WERI-Rb-1 (cell line): ENCODE measurements around the gene GCNT4.

Experiments
- DNase-seq: peaks from one replicate; pipeline ENCODE4 v3.0.0-alpha.2; 2020
- H3K27ac ChIP-seq: fragments of 250-450 bp; sonication (Bioruptor Pico); 2 replicates; pipeline ENCODE4 v1.5.1; 2020; ENCODE audit warnings: mild to moderate bottlenecking, moderate library complexity
- H3K27me3 ChIP-seq: fragments of 250-450 bp; sonication (Bioruptor Pico); 2 replicates; pipeline ENCODE4 v1.5.1; 2021; ENCODE audit warnings: mild to moderate bottlenecking, low read depth, moderate library complexity; ENCODE audit not compliant: insufficient read depth, severe bottlenecking
- H3K36me3 ChIP-seq: fragments of 250-450 bp; sonication (Bioruptor Pico); 2 replicates; pipeline ENCODE4 v1.5.1; 2020; ENCODE audit warnings: mild to moderate bottlenecking, moderate library complexity
- H3K4me3 ChIP-seq: 2 replicates; pipeline ENCODE4 v1.5.1; 2011; ENCODE audit warnings: low read depth, mild to moderate bottlenecking, control low read depth, low read length
- H3K9me3 ChIP-seq: fragments of 250-450 bp; sonication (Bioruptor Pico); 2 replicates; pipeline ENCODE4 v1.5.1; 2021; ENCODE audit warnings: mild to moderate bottlenecking, moderate library complexity; ENCODE audit not compliant: severe bottlenecking
- TF ChIP-seq, protein P1 (sequence below): IDR thresholded peaks from 2 replicates; pipeline ENCODE4 v1.5.1; 2011; ENCODE audit warnings: low read depth, mild to moderate bottlenecking, control low read depth, inconsistent platforms, low read length

Gene GCNT4

GRCh38 chr5:75044406-75044805, 8.0 kb downstream of the GCNT4 start:
- H3K4me3 ChIP-seq, result no peak overlapping the region
- H3K27me3 ChIP-seq, result no peaks in the 10 kb centered on the region
- H3K27ac ChIP-seq, result no peak overlapping the region
- no peak for DNase-seq
- H3K9me3 ChIP-seq, result no peaks in the 10 kb centered on the region
- TF ChIP-seq, protein P1, sequence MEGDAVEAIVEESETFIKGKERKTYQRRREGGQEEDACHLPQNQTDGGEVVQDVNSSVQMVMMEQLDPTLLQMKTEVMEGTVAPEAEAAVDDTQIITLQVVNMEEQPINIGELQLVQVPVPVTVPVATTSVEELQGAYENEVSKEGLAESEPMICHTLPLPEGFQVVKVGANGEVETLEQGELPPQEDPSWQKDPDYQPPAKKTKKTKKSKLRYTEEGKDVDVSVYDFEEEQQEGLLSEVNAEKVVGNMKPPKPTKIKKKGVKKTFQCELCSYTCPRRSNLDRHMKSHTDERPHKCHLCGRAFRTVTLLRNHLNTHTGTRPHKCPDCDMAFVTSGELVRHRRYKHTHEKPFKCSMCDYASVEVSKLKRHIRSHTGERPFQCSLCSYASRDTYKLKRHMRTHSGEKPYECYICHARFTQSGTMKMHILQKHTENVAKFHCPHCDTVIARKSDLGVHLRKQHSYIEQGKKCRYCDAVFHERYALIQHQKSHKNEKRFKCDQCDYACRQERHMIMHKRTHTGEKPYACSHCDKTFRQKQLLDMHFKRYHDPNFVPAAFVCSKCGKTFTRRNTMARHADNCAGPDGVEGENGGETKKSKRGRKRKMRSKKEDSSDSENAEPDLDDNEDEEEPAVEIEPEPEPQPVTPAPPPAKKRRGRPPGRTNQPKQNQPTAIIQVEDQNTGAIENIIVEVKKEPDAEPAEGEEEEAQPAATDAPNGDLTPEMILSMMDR, result no peak
- H3K36me3 ChIP-seq, result no peaks in the 10 kb centered on the region

DNA sequence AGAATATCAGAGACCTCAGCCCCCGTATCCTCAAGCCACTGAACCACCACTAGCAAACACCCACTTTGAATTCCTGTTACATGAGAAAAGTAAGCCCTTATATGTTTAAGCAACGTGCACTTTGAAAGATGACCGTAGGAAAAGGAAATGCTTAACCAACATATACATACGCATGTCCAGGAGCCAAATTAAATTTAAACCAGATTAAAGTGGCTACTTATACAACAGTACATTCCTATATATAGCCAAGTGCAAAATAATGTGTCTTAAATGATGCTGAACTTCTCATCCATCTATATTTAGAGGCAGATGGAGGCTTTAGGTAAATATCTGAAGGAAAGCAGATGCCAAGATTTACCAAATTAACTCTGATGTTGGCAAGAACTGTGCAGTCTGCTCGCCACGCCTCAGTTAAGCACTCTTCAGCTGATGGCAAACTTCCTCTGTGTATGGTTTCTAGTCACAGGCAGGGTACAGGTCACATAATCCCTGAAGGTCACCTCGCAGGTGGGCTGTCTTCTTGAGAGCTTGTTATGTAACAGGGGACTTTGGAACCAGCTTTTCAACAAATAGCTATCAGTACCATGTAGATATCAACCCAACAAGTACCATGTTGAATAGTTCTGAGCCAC, 8.6 kb downstream of the GCNT4 start:
- TF ChIP-seq, protein P1, result no peak
- DNase-seq, result no peak
- H3K27me3 ChIP-seq, result no peaks in the 10 kb centered on the region
- no peaks in the 10 kb centered on the region for H3K36me3 ChIP-seq
- no peak overlapping the region for H3K4me3 ChIP-seq
- no peak overlapping the region for H3K27ac ChIP-seq
- no peaks in the 10 kb centered on the region for H3K9me3 ChIP-seq

DNA sequence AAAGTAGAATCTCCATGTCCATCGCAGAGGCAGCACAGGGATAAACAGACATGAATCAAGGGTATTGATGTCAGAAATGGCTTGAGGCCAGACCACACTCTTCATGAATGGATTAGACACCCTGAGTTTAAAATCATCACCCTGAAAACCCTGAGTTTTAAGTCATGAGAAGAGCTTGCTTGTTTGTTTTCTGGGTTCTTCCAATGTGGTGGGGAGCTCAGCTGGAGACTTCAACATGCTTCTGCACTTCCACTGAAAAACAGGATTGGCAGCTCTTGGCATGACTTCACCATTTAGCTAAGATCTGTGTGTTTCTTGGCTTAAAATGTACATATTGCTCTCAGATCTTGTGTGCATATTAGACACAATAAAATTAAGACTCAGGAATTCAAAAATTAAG, 9.8 kb downstream of the GCNT4 start:
- no peaks in the 10 kb centered on the region for H3K36me3 ChIP-seq

DNA sequence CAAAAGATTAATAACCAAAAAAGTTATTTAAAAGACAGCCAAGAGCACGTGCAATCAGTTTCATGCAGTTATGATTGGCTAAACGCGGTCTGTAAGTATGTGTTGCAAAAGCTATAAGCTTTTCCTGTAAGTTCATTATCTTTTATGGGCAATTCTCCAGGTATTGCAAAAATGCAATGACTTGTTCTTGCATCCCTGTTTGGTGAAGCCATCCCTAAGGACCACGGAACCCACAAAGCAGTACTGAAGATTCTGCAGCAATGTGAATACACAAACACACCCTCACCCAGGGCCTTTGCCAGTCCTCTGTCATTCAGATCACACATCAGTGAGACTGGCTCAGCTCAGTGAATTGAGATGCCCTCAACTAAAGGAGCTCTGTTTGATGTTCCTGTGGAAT, 11.4 kb downstream of the GCNT4 start:
- TF ChIP-seq, protein P1, result no peak
- Histone ChIP-seq H3K9me3 (no peaks in the 10 kb centered on the region), H3K27ac (no peak overlapping the region), H3K27me3 (no peaks in the 10 kb centered on the region), H3K36me3 (no peaks in the 10 kb centered on the region), H3K4me3 (no peak overlapping the region)
- DNase-seq, result no peak

More for the DNA sequence above, 9.8 kb downstream of the GCNT4 start:
- H3K4me3 ChIP-seq, result no peak overlapping the region
- no peak for DNase-seq
- no peaks in the 10 kb centered on the region for H3K9me3 ChIP-seq
- H3K27me3 ChIP-seq, result no peaks in the 10 kb centered on the region
- TF ChIP-seq, protein P1, result no peak
- H3K27ac ChIP-seq, result no peak overlapping the region

DNA sequence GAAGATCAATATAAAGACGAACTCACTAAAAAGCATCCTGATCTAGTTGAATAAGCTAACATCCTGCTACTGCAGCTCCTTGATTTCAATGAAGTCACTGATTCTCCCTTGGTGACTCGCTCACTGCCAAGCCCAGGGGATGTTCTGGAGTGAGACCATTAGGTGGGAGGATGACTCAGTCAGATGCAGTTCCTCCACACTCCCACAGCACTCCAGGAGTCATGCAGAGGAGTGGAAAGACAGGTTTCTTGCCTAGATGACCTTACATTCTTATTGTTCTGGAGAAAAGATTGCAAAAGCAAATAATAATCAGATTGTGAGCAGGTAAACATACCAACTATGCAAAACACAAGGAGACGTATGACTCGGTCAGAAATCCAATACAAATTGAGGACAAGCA, 15.3 kb downstream of the GCNT4 start:
- H3K36me3 ChIP-seq, result no peaks in the 10 kb centered on the region
- TF ChIP-seq, protein P1, result no peak
- H3K4me3 ChIP-seq, result no peak overlapping the region
- no peak for DNase-seq
- H3K9me3 ChIP-seq, result no peaks in the 10 kb centered on the region
- H3K27me3 ChIP-seq, result no peaks in the 10 kb centered on the region
- no peak overlapping the region for H3K27ac ChIP-seq

DNA sequence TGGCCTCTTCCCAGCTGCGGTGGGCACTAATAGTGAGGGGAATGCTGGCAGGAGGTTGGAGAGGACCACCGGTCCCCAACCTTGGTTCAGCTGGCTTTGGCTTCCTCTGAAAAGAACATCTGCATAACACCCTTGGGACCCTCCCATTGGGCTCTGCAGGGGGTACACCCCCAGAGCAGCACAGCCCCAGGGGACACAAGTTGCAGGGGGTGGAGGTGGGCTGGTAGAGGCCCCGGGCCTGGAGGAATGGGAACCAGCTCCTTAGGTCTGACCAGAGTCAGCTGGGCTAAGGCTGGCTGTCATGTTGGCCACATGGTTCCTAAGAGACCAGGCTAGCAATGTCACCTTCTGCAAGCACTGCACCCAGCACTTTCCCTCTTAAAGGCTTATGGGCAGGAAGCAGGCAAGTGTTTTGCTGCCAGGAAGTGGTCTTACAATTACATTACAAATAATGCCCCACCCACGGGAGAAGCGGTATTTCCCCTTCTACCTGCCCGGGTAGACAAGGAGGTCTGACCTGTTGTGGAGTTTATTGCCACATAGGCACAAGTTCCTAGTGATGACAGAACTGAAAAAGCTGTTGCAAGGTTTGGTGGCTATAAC, 18.1 kb downstream of the GCNT4 start:
- Histone ChIP-seq H3K36me3 (no peaks in the 10 kb centered on the region), H3K9me3 (no peaks in the 10 kb centered on the region), H3K4me3 (no peak overlapping the region), H3K27me3 (no peaks in the 10 kb centered on the region), H3K27ac (no peak overlapping the region)
- TF ChIP-seq, protein P1, result no peak
- no peak for DNase-seq
